HG03108 (cell line): ENCODE data around the gene LENG8.

Source experiments
- ATAC-seq: cut with Tn5 transposase; IDR thresholded peaks from one replicate; pipeline ENCODE4 v1.9.1; 2021; ENCODE audit warnings: moderate library complexity; ENCODE audit not compliant: unreplicated experiment

LENG8 gene

GRCh38 chr19:54422136-54422535 is 26.9 kb upstream of the LENG8 start:
- ATAC-seq = no peak

- ATAC-seq = no peak
These were observed 24.8 kb upstream of the LENG8 start for GRCh38 chr19:54424201-54424600.

- ATAC-seq = no peak
These were observed 24.2 kb upstream of the LENG8 start for GRCh38 chr19:54424660-54425381.

GRCh38 chr19:54425382-54425723 is 23.6 kb upstream of the LENG8 start:
- ATAC-seq = no peak

- no peak for ATAC-seq
These were observed 22.6 kb upstream of the LENG8 start for GRCh38 chr19:54426291-54426931.

GRCh38 chr19:54427586-54427985 is 21.4 kb upstream of the LENG8 start:
- ATAC-seq = no peak

GRCh38 chr19:54428323-54429175 is 20.4 kb upstream of the LENG8 start:
- no peak for ATAC-seq

GRCh38 chr19:54429176-54429495 is 19.9 kb upstream of the LENG8 start:
- no peak for ATAC-seq

GRCh38 chr19:54429545-54430227 is 19.3 kb upstream of the LENG8 start:
- no peak for ATAC-seq

- no peak for ATAC-seq
These were observed 18.4 kb upstream of the LENG8 start for GRCh38 chr19:54430306-54431254.

GRCh38 chr19:54431255-54431838 is 17.7 kb upstream of the LENG8 start:
- ATAC-seq = no peak

- no peak for ATAC-seq
These were observed 16.8 kb upstream of the LENG8 start for GRCh38 chr19:54432144-54432738.

GRCh38 chr19:54433697-54434096 is 15.3 kb upstream of the LENG8 start:
- ATAC-seq = no peak

GRCh38 chr19:54434112-54434872 is 14.7 kb upstream of the LENG8 start:
- no peak for ATAC-seq

- no peak for ATAC-seq
These were observed 14.2 kb upstream of the LENG8 start for GRCh38 chr19:54434873-54435214.

GRCh38 chr19:54435551-54436016 is 13.4 kb upstream of the LENG8 start:
- ATAC-seq = no peak

- no peak for ATAC-seq
These were observed 12.9 kb upstream of the LENG8 start for GRCh38 chr19:54436031-54436523.

- no peak for ATAC-seq
These were observed 12.3 kb upstream of the LENG8 start for GRCh38 chr19:54436628-54437252.
